Measurements from ENCODE around the gene SNX21.
A peak's percentile ranks its signal among the peaks of the same experiment; 100 is the strongest.
"Not testable (repeated sequence)": the region's sequence is repeated elsewhere in the genome, so short reads cannot be mapped to it uniquely, and the experiment has no call there.

The SNX21 gene

DNA sequence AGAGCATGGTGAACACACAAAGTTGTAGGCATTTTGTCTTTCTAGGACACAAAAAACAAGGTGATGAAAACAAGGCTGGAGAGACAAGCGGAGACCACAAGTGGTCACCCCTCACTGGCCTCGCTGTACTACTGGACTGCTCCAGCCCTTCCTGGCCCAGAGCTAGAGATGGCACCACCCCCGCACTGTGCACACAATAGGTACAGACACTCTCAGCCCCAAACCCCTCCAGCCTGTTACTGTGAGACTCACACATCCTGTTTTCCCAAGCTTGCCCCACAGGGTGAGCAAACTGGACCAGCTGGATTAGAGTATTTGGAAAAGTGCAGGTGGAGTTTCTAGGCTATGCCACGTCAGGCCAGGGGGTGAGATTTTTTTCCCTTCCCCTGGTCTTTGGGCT lies 39.0 kb downstream of the SNX21 start:
- WGBS (ENCODE audit: extremely low coverage, insufficient coverage, low lambda C conversion rate) = no CpG with 5 or more reads among the region's 4 CpGs
- H3K56ac ChIP-seq (ENCODE audit: low read length) = no peak overlapping the region
- peak; percentile 18 for DNase-seq

DNA sequence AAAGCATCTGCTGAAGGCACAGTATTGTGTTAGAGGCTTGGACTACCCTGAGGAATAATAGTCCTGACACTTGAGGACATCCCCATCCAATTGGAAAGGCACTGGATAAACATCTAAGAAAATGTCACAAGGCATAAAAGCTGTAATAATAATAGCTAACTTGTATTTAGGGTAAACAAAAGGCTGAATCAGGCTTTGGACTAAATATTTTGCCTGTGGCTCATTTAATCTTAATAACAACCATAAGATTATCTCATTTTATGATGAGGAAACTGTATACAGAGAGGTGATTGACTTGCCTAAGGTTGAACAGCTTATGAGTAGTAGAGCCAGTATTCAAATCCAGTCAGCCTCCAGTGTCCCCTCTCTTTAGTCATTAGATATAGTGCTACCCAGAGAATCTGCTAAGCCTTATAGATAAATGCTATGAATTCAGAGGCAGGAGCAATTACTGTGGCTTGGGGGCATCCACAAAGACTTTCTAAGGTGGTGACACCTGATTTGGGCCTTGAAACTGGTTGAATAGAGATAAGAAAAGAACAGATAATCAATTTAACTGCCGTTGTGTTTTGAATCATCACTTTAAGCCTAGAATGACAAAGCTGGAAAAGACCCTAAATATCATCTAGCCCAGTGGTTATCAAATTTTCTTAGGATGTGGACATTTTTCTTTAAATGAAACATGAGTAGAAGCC lies 40.0 kb downstream of the SNX21 start:
- no peak for DNase-seq
- no CpG with 5 or more reads among the region's 1 CpG for WGBS (ENCODE audit: extremely low coverage, insufficient coverage, low lambda C conversion rate)

More for the DNA sequence above, 39.0 kb downstream of the SNX21 start:
- H3K27me3 ChIP-seq (ENCODE audit: insufficient read depth, low read length, poor library complexity) = no peaks in the 10 kb centered on the region
- no peaks in the 10 kb centered on the region for H3K4me1 ChIP-seq (ENCODE audit: control insufficient read depth, low read depth, low read length)
- H2BK15ac ChIP-seq (replicated peaks; ENCODE audit: low read depth) = no peak overlapping the region
- H3K4me2 ChIP-seq (ENCODE audit: low read length) = no peak overlapping the region
- H2BK120ac ChIP-seq (ENCODE audit: low read depth, low read length) = no peak overlapping the region
- no peak overlapping the region for H4K5ac ChIP-seq (ENCODE audit: low read length)
- H3K79me2 ChIP-seq (ENCODE audit: control insufficient read depth, insufficient read depth, low read length) = no peaks in the 10 kb centered on the region
- no peak overlapping the region for H3K27ac ChIP-seq (ENCODE audit: low read depth, low read length)
- no peak overlapping the region for H3K18ac ChIP-seq (ENCODE audit: low read length)
- H4K8ac ChIP-seq (ENCODE audit: low read depth, low read length) = no peak overlapping the region
- H3K4me3 ChIP-seq (ENCODE audit: low read length) = no peak overlapping the region
- no peak overlapping the region for H3K9ac ChIP-seq (ENCODE audit: low read length)
- H3K79me1 ChIP-seq (ENCODE audit: low read length) = no peaks in the 10 kb centered on the region
- H3K36me3 ChIP-seq (ENCODE audit: control insufficient read depth, insufficient read depth, low read length) = no peaks in the 10 kb centered on the region
- no peak overlapping the region for H2BK5ac ChIP-seq (ENCODE audit: low read length)
- no peak overlapping the region for H2AK5ac ChIP-seq (ENCODE audit: low read length)
- no peak overlapping the region for H3K23ac ChIP-seq (ENCODE audit: low read length)
- H3K4ac ChIP-seq (ENCODE audit: low read depth, low read length) = no peak overlapping the region

DNA sequence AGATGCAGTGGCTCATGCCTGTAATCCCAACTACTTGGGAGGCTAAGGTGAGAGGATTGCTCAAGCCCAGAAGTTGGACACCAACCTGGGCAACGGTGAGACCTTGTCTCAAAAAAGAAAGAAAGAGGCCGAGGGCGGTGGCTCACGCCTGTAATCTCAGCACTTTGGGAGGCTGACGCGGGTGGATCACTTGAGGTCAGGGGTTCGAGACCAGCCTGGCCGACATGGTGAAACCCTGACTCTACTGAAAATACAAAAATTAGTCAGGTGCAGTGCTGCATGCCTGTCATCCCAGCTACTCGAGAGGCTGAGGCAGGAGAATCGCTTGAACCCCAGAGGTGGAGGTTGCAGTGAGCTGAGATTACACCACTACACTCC lies 40.5 kb downstream of the SNX21 start:
- H3K23ac ChIP-seq (ENCODE audit: low read length); H3K56ac ChIP-seq (ENCODE audit: low read length); H2BK120ac ChIP-seq (ENCODE audit: low read depth, low read length); H2BK5ac ChIP-seq (ENCODE audit: low read length); H3K27ac ChIP-seq (ENCODE audit: low read depth, low read length); H4K5ac ChIP-seq (ENCODE audit: low read length); H4K8ac ChIP-seq (ENCODE audit: low read depth, low read length); H3K27me3 ChIP-seq (ENCODE audit: insufficient read depth, low read length, poor library complexity); H3K79me2 ChIP-seq (ENCODE audit: control insufficient read depth, insufficient read depth, low read length); H2AK5ac ChIP-seq (ENCODE audit: low read length); DNase-seq; H3K18ac ChIP-seq (ENCODE audit: low read length); H3K4me2 ChIP-seq (ENCODE audit: low read length); H3K4me1 ChIP-seq (ENCODE audit: control insufficient read depth, low read depth, low read length); H2BK15ac ChIP-seq (replicated peaks; ENCODE audit: low read depth); H3K4me3 ChIP-seq (ENCODE audit: low read length); H3K4ac ChIP-seq (ENCODE audit: low read depth, low read length); H3K9ac ChIP-seq (ENCODE audit: low read length); H3K79me1 ChIP-seq (ENCODE audit: low read length); H3K36me3 ChIP-seq (ENCODE audit: control insufficient read depth, insufficient read depth, low read length): not testable (repeated sequence)
- no CpG with 5 or more reads among the region's 10 CpGs for WGBS (ENCODE audit: extremely low coverage, insufficient coverage, low lambda C conversion rate)

More for the DNA sequence above, 40.0 kb downstream of the SNX21 start:
- no peak overlapping the region for H4K8ac ChIP-seq (ENCODE audit: low read depth, low read length)
- H4K5ac ChIP-seq (ENCODE audit: low read length) = no peak overlapping the region
- H3K4me1 ChIP-seq (ENCODE audit: control insufficient read depth, low read depth, low read length) = no peaks in the 10 kb centered on the region
- H3K36me3 ChIP-seq (ENCODE audit: control insufficient read depth, insufficient read depth, low read length) = no peaks in the 10 kb centered on the region
- no peaks in the 10 kb centered on the region for H3K79me1 ChIP-seq (ENCODE audit: low read length)
- H3K27ac ChIP-seq (ENCODE audit: low read depth, low read length) = no peak overlapping the region
- no peak overlapping the region for H3K56ac ChIP-seq (ENCODE audit: low read length)
- H3K4ac ChIP-seq (ENCODE audit: low read depth, low read length) = no peak overlapping the region
- no peak overlapping the region for H3K18ac ChIP-seq (ENCODE audit: low read length)
- H2BK15ac ChIP-seq (replicated peaks; ENCODE audit: low read depth) = no peak overlapping the region
- H2BK120ac ChIP-seq (ENCODE audit: low read depth, low read length) = no peak overlapping the region
- no peaks in the 10 kb centered on the region for H3K27me3 ChIP-seq (ENCODE audit: insufficient read depth, low read length, poor library complexity)
- H2BK5ac ChIP-seq (ENCODE audit: low read length) = no peak overlapping the region
- no peak overlapping the region for H3K4me3 ChIP-seq (ENCODE audit: low read length)
- H2AK5ac ChIP-seq (ENCODE audit: low read length) = no peak overlapping the region
- no peaks in the 10 kb centered on the region for H3K79me2 ChIP-seq (ENCODE audit: control insufficient read depth, insufficient read depth, low read length)
- H3K4me2 ChIP-seq (ENCODE audit: low read length) = no peak overlapping the region
- no peak overlapping the region for H3K23ac ChIP-seq (ENCODE audit: low read length)
- no peak overlapping the region for H3K9ac ChIP-seq (ENCODE audit: low read length)

GRCh38 chr20:45874576-45874975 lies 41.0 kb downstream of the SNX21 start:
- Histone ChIP-seq H3K27ac (ENCODE audit: low read depth, low read length) (no peak overlapping the region), H3K23ac (ENCODE audit: low read length) (no peak overlapping the region), H3K79me2 (ENCODE audit: control insufficient read depth, insufficient read depth, low read length) (no peaks in the 10 kb centered on the region), H2BK15ac (replicated peaks; ENCODE audit: low read depth) (no peak overlapping the region), H3K56ac (ENCODE audit: low read length) (no peak overlapping the region), H3K4me1 (ENCODE audit: control insufficient read depth, low read depth, low read length) (no peaks in the 10 kb centered on the region), H3K4me3 (ENCODE audit: low read length) (no peak overlapping the region), H3K27me3 (ENCODE audit: insufficient read depth, low read length, poor library complexity) (no peaks in the 10 kb centered on the region), H4K8ac (ENCODE audit: low read depth, low read length) (no peak overlapping the region), H2AK5ac (ENCODE audit: low read length) (no peak overlapping the region), H3K79me1 (ENCODE audit: low read length) (no peaks in the 10 kb centered on the region), H4K5ac (ENCODE audit: low read length) (no peak overlapping the region), H3K9ac (ENCODE audit: low read length) (no peak overlapping the region), H3K4ac (ENCODE audit: low read depth, low read length) (no peak overlapping the region), H3K18ac (ENCODE audit: low read length) (no peak overlapping the region), H3K4me2 (ENCODE audit: low read length) (no peak overlapping the region), H3K36me3 (ENCODE audit: control insufficient read depth, insufficient read depth, low read length) (no peaks in the 10 kb centered on the region), H2BK5ac (ENCODE audit: low read length) (no peak overlapping the region), H2BK120ac (ENCODE audit: low read depth, low read length) (no peak overlapping the region)
- no CpG with 5 or more reads among the region's 4 CpGs for WGBS (ENCODE audit: extremely low coverage, insufficient coverage, low lambda C conversion rate)
- peak; percentile 31 for DNase-seq

DNA sequence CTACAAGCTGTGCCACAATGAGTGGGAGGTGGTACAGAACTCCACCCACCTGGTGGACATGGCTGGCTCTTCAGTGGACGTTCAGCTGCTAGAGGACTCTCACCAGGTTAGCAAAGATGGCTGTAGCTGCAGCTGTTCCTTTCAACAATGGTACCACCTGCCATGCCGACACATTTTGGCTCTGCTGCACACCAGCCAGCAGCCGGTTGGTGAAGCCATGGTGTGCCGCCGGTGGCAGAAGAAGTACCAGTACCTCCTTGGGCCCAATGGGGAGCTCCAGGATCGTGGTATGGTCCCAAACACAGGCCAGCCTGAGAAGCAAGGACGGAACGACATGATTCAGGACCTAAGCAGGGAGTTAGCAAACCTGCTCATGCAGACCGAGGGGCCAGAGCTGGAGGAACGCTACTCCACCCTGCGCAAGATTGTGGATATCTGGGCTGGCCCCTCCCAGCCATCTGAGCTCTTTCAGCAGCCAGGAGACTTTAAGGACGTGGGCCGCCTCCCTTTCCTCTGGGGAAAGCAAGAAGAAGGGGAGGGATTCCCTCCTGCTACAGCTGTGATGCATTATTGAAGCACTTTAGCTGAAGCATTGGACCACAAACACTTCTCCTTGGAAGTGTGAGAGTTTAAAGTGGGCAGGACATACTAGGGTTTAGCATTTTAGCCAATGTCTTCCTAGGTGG lies 44.6 kb downstream of the SNX21 start:
- Histone ChIP-seq H3K18ac (ENCODE audit: low read length) (no peak overlapping the region), H3K79me2 (ENCODE audit: control insufficient read depth, insufficient read depth, low read length) (peaks cover 5% of the 10 kb centered on the region), H3K79me1 (ENCODE audit: low read length) (peaks cover 2% of the 10 kb centered on the region), H3K4me1 (ENCODE audit: control insufficient read depth, low read depth, low read length) (no peaks in the 10 kb centered on the region), H3K27ac (ENCODE audit: low read depth, low read length) (no peak overlapping the region), H3K36me3 (ENCODE audit: control insufficient read depth, insufficient read depth, low read length) (peaks cover 5% of the 10 kb centered on the region), H2BK120ac (ENCODE audit: low read depth, low read length) (no peak overlapping the region), H2BK15ac (replicated peaks; ENCODE audit: low read depth) (no peak overlapping the region), H3K4ac (ENCODE audit: low read depth, low read length) (no peak overlapping the region), H4K5ac (ENCODE audit: low read length) (no peak overlapping the region), H4K8ac (ENCODE audit: low read depth, low read length) (no peak overlapping the region), H3K23ac (ENCODE audit: low read length) (no peak overlapping the region), H3K27me3 (ENCODE audit: insufficient read depth, low read length, poor library complexity) (no peaks in the 10 kb centered on the region), H3K4me2 (ENCODE audit: low read length) (no peak overlapping the region), H2BK5ac (ENCODE audit: low read length) (no peak overlapping the region), H3K9ac (ENCODE audit: low read length) (no peak overlapping the region), H3K4me3 (ENCODE audit: low read length) (no peak overlapping the region), H3K56ac (ENCODE audit: low read length) (no peak overlapping the region), H2AK5ac (ENCODE audit: low read length) (no peak overlapping the region)
- WGBS (ENCODE audit: extremely low coverage, insufficient coverage, low lambda C conversion rate) = no CpG with 5 or more reads among the region's 13 CpGs
- DNase-seq = no peak

Measured in mesendoderm (in vitro differentiated cells).